Pancreas (tissue), 10 donors: ENCODE results near the gene LHX1. TPM values are rescaled to one million over a fixed set of nuclear protein-coding genes. Genes with fewer than 3 reads are reported as not detected.

ENCODE experiments used
- ATAC-seq, 4 donors: fragments of 200-7000 bp; cut with Tn5 transposase; one replicate each; pipeline versions ENCODE4 v1.8.0 to v1.9.1; 2020; ENCODE audit warnings: mild to moderate bottlenecking in 4 of 4, moderate library complexity in 4 of 4
- DNase-seq, 6 donors: peaks; one replicate each; pipeline ENCODE4 v3.0.0-alpha.2; 2020
- FAIRE-seq: peaks from 2 replicates; lab custom pipeline; 2012; peaks lifted over from hg19 to GRCh38; lab: Jason Lieb, UNC
- H3K27ac ChIP-seq, 4 donors: fragments of 200-600 bp; sonication (generic); 1 replicate in 3 of 4; 2 replicates in 1 of 4; pipeline versions ENCODE4 v1.5.0 to v1.8.0; 2020
- H3K27me3 ChIP-seq, 4 donors: fragments of 200-600 bp; one replicate each; pipeline ENCODE4 v1.8.0; 2021
- H3K36me3 ChIP-seq, 3 donors: fragments of 200-600 bp; sonication (generic) in 1 of 3; one replicate each; pipeline versions ENCODE4 v1.5.0 to v1.8.0; 2020 to 2021
- H3K4me1 ChIP-seq, 3 donors: fragments of 200-600 bp; one replicate each; pipeline ENCODE4 v1.8.0; 2021
- H3K4me3 ChIP-seq, 4 donors: fragments of 200-600 bp; sonication (generic) in 2 of 4; one replicate each; pipeline versions ENCODE4 v1.5.0 to v1.8.0; 2020 to 2021
- H3K9me3 ChIP-seq, 4 donors: fragments of 200-600 bp; one replicate each; pipeline ENCODE4 v1.8.0; 2021
- CTCF ChIP-seq, 4 donors: fragments of 200-600 bp; sonication (generic) in 3 of 4; IDR thresholded peaks; one replicate each; pipeline versions ENCODE4 v1.5.0 to v1.8.0; 2021; ENCODE audit warnings: antibody characterized with exemption in 4 of 4
- WGBS, 2 donors: extraction: QIAGEN DNeasy Blood & Tissue Kit; methylation state at CpG; one replicate each; pipeline ENCODE4 v1.1.7; 2013; 5-methylcytosine and 5-hydroxymethylcytosine counted together
- intact Hi-C, 3 donors: fragments of 100-400 bp; cut with DNase I; formaldehyde crosslinking; loops; one replicate each; pipeline versions ENCODE4 v1.11.1 to v1.14.2; 2022
- polyA plus RNA-seq, 2 donors: library from polyadenylated mRNA; stranded (reverse); fragments of 200-250 nt; gene quantifications; one replicate each; pipeline ENCODE4 v1.2.3, GENCODE V29; 2013
- total RNA-seq, 6 donors: library from RNA; stranded (reverse); fragmentation: NEBNext Ultra II Directional in 4 of 6; extraction: Animal tissue kit (Norgen Biotek cat#: 25700) in 4 of 6; gene quantifications; one replicate each; pipeline versions ENCODE4 v1.2.1 to v1.2.4, GENCODE V29; 2021 to 2023
- donor health status: healthy with polysubstance abuse.
- donor health status: DM: no; HTN: no; CAD: no; lungs with moderate emphysema.
- donor health status: DM: no; HTN: no; CAD: no.
- donor health status: control.
- donor health status: control.
- donor health status: Bipolar disorder and iron deficiency.
- donor health status: DM: yes; HTN: yes; CAD: no.
- donor health status: DM: no; HTN: no; CAD: no.
- donor health status: DM: no; HTN: no; CAD: no.
- donor health status: DM: yes; HTN: yes; CAD: no.

LHX1 gene
- total and polyA plus RNA-seq, 8 donors, result 0.05 TPM; not detected in 7

GRCh38 chr17:36949461-36949927 is 12.2 kb downstream of the LHX1 start:
- H3K36me3 ChIP-seq, result peaks cover 0 to 13% (median 5%) of the 10 kb centered on the region in 3 donors
- H3K27ac ChIP-seq, result peak overlapping the region; percentile 66 to 77 (median 72)
- intact Hi-C loops, result no loop called here
- peaks cover 0 to 27% (median 5%) of the 10 kb centered on the region in 4 donors for H3K27me3 ChIP-seq
- no peaks in the 10 kb centered on the region for H3K9me3 ChIP-seq
- peaks cover 0 to 18% (median 0%) of the 10 kb centered on the region in 3 donors for H3K4me1 ChIP-seq
- ATAC-seq, result peak; percentile 41 to 55 (median 48)
- WGBS, 2 donors, result 8 to 12% methylated on average over 9 of the region's 9 CpGs
- no peak for TF ChIP-seq CTCF (IDR thresholded peaks at IDR 0.05)
- no peak for FAIRE-seq
- DNase-seq, result no peak
- H3K4me3 ChIP-seq, result peak overlapping the region; percentile 63 to 86 (median 76)

DNA sequence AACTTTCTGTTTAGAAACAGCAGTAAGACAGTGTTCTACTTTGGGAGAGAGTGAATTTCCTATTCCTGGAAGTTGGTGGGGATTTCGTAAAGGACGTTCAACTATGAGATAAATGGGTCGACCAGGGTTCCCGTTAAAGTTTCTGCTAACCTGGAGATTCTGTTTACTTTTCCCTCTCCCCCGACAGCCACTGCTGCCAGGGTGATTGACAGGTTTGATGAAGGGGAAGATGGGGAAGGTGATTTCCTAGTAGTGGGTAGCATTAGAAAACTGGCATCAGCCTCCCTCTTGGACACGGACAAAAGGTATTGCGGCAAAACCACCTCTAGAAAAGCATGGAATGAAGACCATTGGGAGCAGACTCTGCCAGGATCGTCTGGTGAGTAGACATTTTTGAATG is 12.8 kb downstream of the LHX1 start:
- H3K27me3 ChIP-seq, result peaks cover 0 to 22% (median 5%) of the 10 kb centered on the region in 4 donors
- no peak for ATAC-seq
- no peak overlapping the region for H3K27ac ChIP-seq
- intact Hi-C loops, result no loop called here
- no peak for FAIRE-seq
- H3K36me3 ChIP-seq, result peaks cover 0 to 16% (median 7%) of the 10 kb centered on the region in 3 donors
- H3K9me3 ChIP-seq, result no peaks in the 10 kb centered on the region
- H3K4me1 ChIP-seq, result peaks cover 0 to 18% (median 0%) of the 10 kb centered on the region in 3 donors
- 54 to 63% methylated on average over 8 of the region's 8 CpGs for WGBS, 2 donors
- TF ChIP-seq CTCF (IDR thresholded peaks at IDR 0.05), result no peak
- DNase-seq, result no peak
- peak overlapping the region in 3 of 4 donors; percentile 69 to 86 (median 83) for H3K4me3 ChIP-seq

DNA sequence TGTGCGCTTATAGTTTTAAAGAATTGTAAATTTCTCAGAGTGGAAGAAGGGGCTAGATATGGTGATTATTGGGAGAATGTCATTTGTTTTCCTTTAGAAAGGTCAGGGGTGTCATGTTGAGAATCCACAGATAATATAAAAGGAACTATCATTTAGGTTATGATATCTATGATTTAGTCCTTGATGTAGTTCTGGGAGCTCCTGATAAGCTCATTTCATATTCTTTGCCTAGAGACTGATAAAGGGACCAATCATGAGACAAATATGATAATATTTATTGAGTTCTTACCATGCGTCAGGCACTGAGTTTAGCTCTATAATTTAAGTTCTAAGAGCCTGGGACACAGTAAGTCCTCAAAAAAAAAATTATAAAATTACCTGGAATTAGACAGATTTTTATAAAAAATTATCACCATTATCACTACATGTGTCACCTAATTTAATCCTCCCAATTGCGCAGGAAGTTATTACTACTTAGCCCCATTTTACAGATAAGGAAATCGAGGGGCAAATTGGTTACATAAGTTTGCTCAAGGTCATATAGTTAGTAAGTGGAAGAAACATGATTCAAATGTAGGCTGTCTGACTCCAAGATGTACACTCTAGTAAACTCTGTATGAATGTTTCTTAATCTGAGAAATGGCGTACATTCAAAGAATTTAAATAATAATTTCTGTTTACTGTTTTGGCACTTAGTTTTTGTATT is 14.0 kb downstream of the LHX1 start:
- intact Hi-C loops, result no loop called here
- TF ChIP-seq CTCF (IDR thresholded peaks at IDR 0.05), result no peak
- no peak overlapping the region for H3K27ac ChIP-seq
- peaks cover 0 to 20% (median 12%) of the 10 kb centered on the region in 3 donors for H3K36me3 ChIP-seq
- H3K9me3 ChIP-seq, result no peaks in the 10 kb centered on the region
- ATAC-seq (no peak), FAIRE-seq (no peak), DNase-seq (no peak)
- H3K4me3 ChIP-seq, result no peak overlapping the region
- 80 to 83% methylated on average over 5 of the region's 5 CpGs for WGBS, 2 donors
- H3K27me3 ChIP-seq, result peaks cover 0 to 10% (median 2%) of the 10 kb centered on the region in 4 donors
- peaks cover 0 to 18% (median 0%) of the 10 kb centered on the region in 3 donors for H3K4me1 ChIP-seq

- no peak for TF ChIP-seq CTCF (IDR thresholded peaks at IDR 0.05)
- H3K27me3 ChIP-seq, result no peaks in the 10 kb centered on the region
- H3K4me3 ChIP-seq, result no peak overlapping the region
- H3K4me1 ChIP-seq, result no peaks in the 10 kb centered on the region
- H3K9me3 ChIP-seq, result no peaks in the 10 kb centered on the region
- no peak for ATAC-seq
- no peak for FAIRE-seq
- no peaks in the 10 kb centered on the region for H3K36me3 ChIP-seq
- 70 to 73% methylated on average over 4 of the region's 4 CpGs for WGBS, 2 donors
- intact Hi-C loops, result no loop called here
- no peak for DNase-seq
- no peak overlapping the region for H3K27ac ChIP-seq
These were observed 34.2 kb downstream of the LHX1 start for GRCh38 chr17:36971508-36971907.

DNA sequence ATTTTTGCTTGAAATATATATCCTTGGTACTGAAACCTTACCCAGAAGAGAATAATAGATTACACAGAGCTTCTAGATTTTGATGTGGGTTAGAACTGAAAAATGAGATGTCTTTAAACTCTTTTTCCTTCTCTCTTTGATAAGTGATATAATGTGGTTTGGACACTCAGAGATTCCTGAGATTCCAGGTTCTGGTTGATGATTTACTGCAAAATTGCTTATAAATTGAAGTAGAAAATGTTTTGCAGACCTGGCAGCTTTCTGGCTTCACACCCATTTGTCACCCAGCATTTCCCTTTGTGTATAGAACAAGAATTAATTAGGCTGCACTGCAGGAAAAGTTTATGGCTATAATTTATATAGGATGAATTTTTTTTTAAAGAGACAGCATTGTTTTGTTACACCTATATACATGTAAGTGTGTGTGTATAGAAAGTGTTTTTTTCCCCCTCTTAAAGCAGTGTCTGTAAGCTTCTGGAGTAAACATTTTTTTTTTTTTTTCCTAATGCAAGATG is 35.0 kb downstream of the LHX1 start:
- Histone ChIP-seq H3K9me3 (no peaks in the 10 kb centered on the region), H3K27me3 (no peaks in the 10 kb centered on the region), H3K4me3 (no peak overlapping the region), H3K4me1 (no peaks in the 10 kb centered on the region), H3K27ac (no peak overlapping the region), H3K36me3 (no peaks in the 10 kb centered on the region)
- intact Hi-C loops, result no loop called here
- DNase-seq, result no peak
- no peak for ATAC-seq
- no peak for TF ChIP-seq CTCF (IDR thresholded peaks at IDR 0.05)
- FAIRE-seq, result no peak
